Gastrocnemius medialis (tissue), 4 donors: Measurements from ENCODE around the gene UGT1A3. TPM values are rescaled to one million over a fixed set of nuclear protein-coding genes. Genes with fewer than 3 reads are reported as not detected.

Experiments
- ATAC-seq, 2 donors: fragments of 150-250 bp; one replicate each; pipeline ENCODE4 v1.9.1; 2016
- DNase-seq, 2 donors: peaks; one replicate each; pipeline ENCODE4 v3.0.0-alpha.2; 2019
- H3K27ac ChIP-seq, 4 donors: fragments of 200-600 bp; sonication (generic); 1 replicate in 1 of 4; 2 replicates in 3 of 4; pipeline ENCODE4 v1.5.1; 2016 to 2018; ENCODE audit warnings: mild to moderate bottlenecking in 2 of 4, moderate library complexity in 1 of 4
- H3K27me3 ChIP-seq, 3 donors: fragments of 200-600 bp; sonication (generic) in 2 of 3; 1 replicate in 1 of 3; 2 replicates in 2 of 3; pipeline versions ENCODE4 v1.5.1 to v1.6.0; 2016 to 2019; ENCODE audit warnings: mild to moderate bottlenecking in 1 of 3, moderate library complexity in 1 of 3
- H3K36me3 ChIP-seq, 2 donors: fragments of 200-600 bp; sonication (generic) in 1 of 2; one replicate each; pipeline ENCODE4 v1.5.1; 2017 to 2018
- H3K4me1 ChIP-seq, 2 donors: fragments of 200-600 bp; sonication (generic) in 1 of 2; one replicate each; pipeline ENCODE4 v1.5.1; 2016 to 2017; ENCODE audit warnings: mild to moderate bottlenecking in 2 of 2
- H3K4me3 ChIP-seq, 4 donors: fragments of 200-600 bp; sonication (generic) in 3 of 4; 1 replicate in 1 of 4; 2 replicates in 3 of 4; pipeline ENCODE4 v1.5.1; 2016 to 2019; ENCODE audit warnings: mild to moderate bottlenecking in 2 of 4
- H3K9me3 ChIP-seq, 3 donors: fragments of 200-600 bp; sonication (generic) in 2 of 3; 1 replicate in 1 of 3; 2 replicates in 2 of 3; pipeline ENCODE4 v1.5.1; 2016 to 2019
- CTCF ChIP-seq, 5 experiments: fragments of 450-650 bp in 3 of 5; fragments of 200-600 bp in 2 of 5; sonication (generic) in 2 of 5; IDR thresholded peaks in 4 of 5; conservative IDR thresholded peaks in 1 of 5; 1 replicate in 4 of 5; 2 replicates in 1 of 5; pipeline ENCODE4 v1.5.1; 2016 to 2019; ENCODE audit warnings: antibody characterized with exemption in 5 of 5, mild to moderate bottlenecking in 3 of 5, moderate library complexity in 3 of 5
- POLR2A ChIP-seq, 2 donors: fragments of 450-650 bp; IDR thresholded peaks; one replicate each; pipeline ENCODE4 v1.6.1; 2017; ENCODE audit warnings: antibody characterized with exemption in 2 of 2, mild to moderate bottlenecking in 2 of 2, moderate library complexity in 2 of 2
- in situ Hi-C, 4 donors: fragments of 200-750 bp; cut with MboI; loops; one replicate each; pipeline versions ENCODE4 v1.15.0 to v1.8.0; 2017; ENCODE audit warnings: low sequenced_read_pairs in 4 of 4
- intact Hi-C: fragments of 100-400 bp; cut with DNase I; formaldehyde crosslinking; loops from one replicate; pipeline ENCODE4 v1.15.1; 2023; ENCODE audit warnings: low total_unique reads
- total RNA-seq, 4 donors: library from RNA; depleted of rRNA; stranded (reverse); fragments of >200 nt; gene quantifications; one replicate each; pipeline versions ENCODE4 v1.1.0 to v1.2.3, GENCODE V29; 2016

Gene UGT1A3
- total RNA-seq, 4 donors from 2014 or later: 0.16 TPM; not detected in 3

- intact Hi-C loops (no loop called here), in situ Hi-C loops (no loop called here)
- Histone ChIP-seq H3K4me3 (no peak overlapping the region), H3K27me3 (no peaks in the 10 kb centered on the region), H3K36me3 (no peaks in the 10 kb centered on the region), H3K27ac (no peak overlapping the region), H3K4me1 (no peaks in the 10 kb centered on the region), H3K9me3 (no peaks in the 10 kb centered on the region)
- no peak for TF ChIP-seq CTCF (IDR thresholded peaks at IDR 0.05 in 4 of 5, conservative IDR thresholded peaks at IDR 0.05 in 1 of 5)
- TF ChIP-seq POLR2A (IDR thresholded peaks at IDR 0.05): no peak
- ATAC-seq (no peak), DNase-seq (no peak)
Observed at GRCh38 chr2:233789554-233789953, 60.7 kb downstream of the UGT1A3 start.

- DNase-seq (no peak), ATAC-seq (no peak)
- no peak overlapping the region for H3K4me3 ChIP-seq
- no peaks in the 10 kb centered on the region for H3K36me3 ChIP-seq
- no peaks in the 10 kb centered on the region for H3K27me3 ChIP-seq
- intact Hi-C loops (no loop called here), in situ Hi-C loops (no loop called here)
- no peak for TF ChIP-seq POLR2A (IDR thresholded peaks at IDR 0.05)
- TF ChIP-seq CTCF (IDR thresholded peaks at IDR 0.05 in 4 of 5, conservative IDR thresholded peaks at IDR 0.05 in 1 of 5): no peak
- H3K27ac ChIP-seq: no peak overlapping the region
- H3K9me3 ChIP-seq: no peaks in the 10 kb centered on the region
- H3K4me1 ChIP-seq: no peaks in the 10 kb centered on the region
Observed at GRCh38 chr2:233791151-233791882, 62.5 kb downstream of the UGT1A3 start.

GRCh38 chr2:233791883-233792329 is 63.1 kb downstream of the UGT1A3 start:
- no peak for DNase-seq
- TF ChIP-seq CTCF (IDR thresholded peaks at IDR 0.05 in 4 of 5, conservative IDR thresholded peaks at IDR 0.05 in 1 of 5) (no peak), POLR2A (IDR thresholded peaks at IDR 0.05) (no peak)
- ATAC-seq: no peak
- in situ Hi-C loops: no loop called here
- Histone ChIP-seq H3K4me1 (no peaks in the 10 kb centered on the region), H3K4me3 (no peak overlapping the region), H3K27me3 (no peaks in the 10 kb centered on the region), H3K36me3 (no peaks in the 10 kb centered on the region), H3K9me3 (no peaks in the 10 kb centered on the region), H3K27ac (no peak overlapping the region)
- intact Hi-C loops: no loop called here

- no peak for TF ChIP-seq CTCF (IDR thresholded peaks at IDR 0.05 in 4 of 5, conservative IDR thresholded peaks at IDR 0.05 in 1 of 5)
- no peak for TF ChIP-seq POLR2A (IDR thresholded peaks at IDR 0.05)
- intact Hi-C loops: no loop called here
- in situ Hi-C loops: no loop called here
- DNase-seq (no peak), ATAC-seq (no peak)
- Histone ChIP-seq H3K27me3 (no peaks in the 10 kb centered on the region), H3K9me3 (no peaks in the 10 kb centered on the region), H3K27ac (no peak overlapping the region), H3K36me3 (no peaks in the 10 kb centered on the region), H3K4me1 (no peaks in the 10 kb centered on the region), H3K4me3 (no peak overlapping the region)
Observed at GRCh38 chr2:233792720-233793119, 63.9 kb downstream of the UGT1A3 start.
